Brain microvascular endothelial cell (primary cell): ENCODE measurements around the gene TULP4.
A peak's percentile ranks its signal among the peaks of the same experiment; 100 is the strongest.

Experiments used
- DNase-seq: peaks from one replicate; pipeline ENCODE4 v3.0.0-alpha.2; 2020
- H3K27ac ChIP-seq: fragments of 250-450 bp; sonication (Bioruptor Pico); 2 replicates; pipeline ENCODE4 v1.5.1; 2020; ENCODE audit warnings: mild to moderate bottlenecking, moderate library complexity
- H3K27me3 ChIP-seq: fragments of 250-450 bp; sonication (Bioruptor Pico); replicated peaks from 2 replicates; pipeline ENCODE4 v1.5.1; 2020; ENCODE audit warnings: mild to moderate bottlenecking
- H3K36me3 ChIP-seq: fragments of 250-450 bp; sonication (Bioruptor Pico); replicated peaks from 2 replicates; pipeline ENCODE4 v1.5.1; 2020; ENCODE audit warnings: mild to moderate bottlenecking
- H3K4me3 ChIP-seq: 2 replicates; pipeline ENCODE4 v1.5.1; 2011; ENCODE audit warnings: low read depth, mild to moderate bottlenecking, control low read depth, low read length, moderate library complexity
- CTCF ChIP-seq: IDR thresholded peaks from 2 replicates; pipeline ENCODE4 v1.5.1; 2011; ENCODE audit warnings: low read depth, mild to moderate bottlenecking, moderate library complexity, low read length, control low read depth, inconsistent platforms; ENCODE audit errors: missing control alignments
- in situ Hi-C: cut with HindIII; loops from 2 replicates; pipeline ENCODE4 v1.10.0; 2017; ENCODE audit warnings: low sequenced_read_pairs, low pct_ligation_motif_present

The TULP4 gene

GRCh38 chr6:158560836-158561320 lies 248.6 kb downstream of the TULP4 start:
- no peak for TF ChIP-seq CTCF
- DNase-seq, result no peak
- in situ Hi-C loops, result no loop called here
- no peaks in the 10 kb centered on the region for H3K36me3 ChIP-seq
- H3K27ac ChIP-seq, result peak overlapping the region; percentile 60
- H3K4me3 ChIP-seq, result peak overlapping the region; percentile 82
- no peaks in the 10 kb centered on the region for H3K27me3 ChIP-seq
